ENCODE data around the gene AKAP11. TPM values are rescaled to one million over a fixed set of nuclear protein-coding genes. Genes with fewer than 3 reads are reported as not detected.
A peak's percentile ranks its signal among the peaks of the same experiment; 100 is the strongest.

The AKAP11 gene
- total RNA-seq, 6 experiments from 2014 or later, result 25.2 to 32.5 (median 31.5) TPM

GRCh38 chr13:42337808-42338600, 66.1 kb downstream of the AKAP11 start:
- no peaks in the 10 kb centered on the region for H3K36me3 Mint-ChIP-seq (ENCODE audit: low read depth)
- H3K27ac Mint-ChIP-seq, result no peak overlapping the region
- H3K9me3 Mint-ChIP-seq, result no peaks in the 10 kb centered on the region
- no peaks in the 10 kb centered on the region for H3K4me1 Mint-ChIP-seq (ENCODE audit: low read depth)
- DNase-seq, result no peak
- H3K4me3 Mint-ChIP-seq, result no peak overlapping the region
- TF ChIP-seq, protein P1, sequence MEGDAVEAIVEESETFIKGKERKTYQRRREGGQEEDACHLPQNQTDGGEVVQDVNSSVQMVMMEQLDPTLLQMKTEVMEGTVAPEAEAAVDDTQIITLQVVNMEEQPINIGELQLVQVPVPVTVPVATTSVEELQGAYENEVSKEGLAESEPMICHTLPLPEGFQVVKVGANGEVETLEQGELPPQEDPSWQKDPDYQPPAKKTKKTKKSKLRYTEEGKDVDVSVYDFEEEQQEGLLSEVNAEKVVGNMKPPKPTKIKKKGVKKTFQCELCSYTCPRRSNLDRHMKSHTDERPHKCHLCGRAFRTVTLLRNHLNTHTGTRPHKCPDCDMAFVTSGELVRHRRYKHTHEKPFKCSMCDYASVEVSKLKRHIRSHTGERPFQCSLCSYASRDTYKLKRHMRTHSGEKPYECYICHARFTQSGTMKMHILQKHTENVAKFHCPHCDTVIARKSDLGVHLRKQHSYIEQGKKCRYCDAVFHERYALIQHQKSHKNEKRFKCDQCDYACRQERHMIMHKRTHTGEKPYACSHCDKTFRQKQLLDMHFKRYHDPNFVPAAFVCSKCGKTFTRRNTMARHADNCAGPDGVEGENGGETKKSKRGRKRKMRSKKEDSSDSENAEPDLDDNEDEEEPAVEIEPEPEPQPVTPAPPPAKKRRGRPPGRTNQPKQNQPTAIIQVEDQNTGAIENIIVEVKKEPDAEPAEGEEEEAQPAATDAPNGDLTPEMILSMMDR (IDR thresholded peaks at IDR 0.05), result no peak
- peaks cover 20% of the 10 kb centered on the region for H3K27me3 Mint-ChIP-seq (ENCODE audit: insufficient read depth)

GRCh38 chr13:42345367-42345766, 73.4 kb downstream of the AKAP11 start:
- H3K27ac Mint-ChIP-seq, result no peak overlapping the region
- TF ChIP-seq, protein P1 (IDR thresholded peaks at IDR 0.05), result no peak
- no peaks in the 10 kb centered on the region for H3K36me3 Mint-ChIP-seq (ENCODE audit: low read depth)
- H3K4me3 Mint-ChIP-seq, result no peak overlapping the region
- no peaks in the 10 kb centered on the region for H3K4me1 Mint-ChIP-seq (ENCODE audit: low read depth)
- H3K27me3 Mint-ChIP-seq (ENCODE audit: insufficient read depth), result peaks cover 32% of the 10 kb centered on the region
- no peaks in the 10 kb centered on the region for H3K9me3 Mint-ChIP-seq
- no peak for DNase-seq

DNA sequence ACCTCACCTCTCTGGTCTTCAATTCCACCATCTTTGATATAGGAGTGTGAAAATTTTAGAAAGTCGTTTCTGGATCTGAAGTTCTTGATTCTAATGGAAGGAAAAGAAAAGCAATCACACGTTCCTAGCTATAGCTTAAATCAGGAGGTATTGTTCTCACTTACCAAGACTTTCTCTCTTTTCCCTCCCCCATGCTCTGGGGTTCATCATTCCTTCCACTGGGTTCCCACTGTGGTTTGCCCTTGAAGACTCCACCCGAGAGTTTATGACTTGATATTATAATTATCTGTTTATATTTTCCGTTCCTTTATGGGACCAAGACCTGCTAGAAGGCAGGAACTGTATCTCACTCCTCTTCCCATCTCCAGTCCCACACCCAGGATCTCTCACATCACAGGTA, 76.6 kb downstream of the AKAP11 start:
- Mint-ChIP-seq H3K4me1 (ENCODE audit: low read depth) (no peaks in the 10 kb centered on the region), H3K4me3 (no peak overlapping the region), H3K27ac (no peak overlapping the region), H3K27me3 (ENCODE audit: insufficient read depth) (peaks cover 25% of the 10 kb centered on the region), H3K9me3 (no peaks in the 10 kb centered on the region), H3K36me3 (ENCODE audit: low read depth) (no peaks in the 10 kb centered on the region)
- no peak for DNase-seq
- TF ChIP-seq, protein P1 (IDR thresholded peaks at IDR 0.05), result no peak

DNA sequence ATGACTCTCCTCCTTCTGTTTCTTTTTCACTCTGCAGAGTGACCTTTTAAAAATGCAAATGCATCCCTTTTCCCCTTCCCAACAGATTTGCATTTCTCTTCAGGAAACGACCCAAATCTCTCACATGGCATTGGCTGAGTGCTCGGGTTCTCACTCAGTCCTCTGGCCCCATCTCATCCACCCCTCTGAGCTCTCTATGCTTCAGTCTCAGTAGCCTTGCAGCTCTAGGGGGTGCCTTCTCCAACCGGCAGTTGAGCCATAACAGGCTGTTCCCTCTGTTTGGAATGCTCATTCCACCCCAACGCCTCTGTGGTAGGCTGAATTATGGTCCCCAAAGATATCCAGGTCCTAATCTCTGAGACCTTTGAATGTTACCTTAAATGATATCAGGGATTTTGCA, 78.2 kb downstream of the AKAP11 start:
- Mint-ChIP-seq H3K9me3 (no peaks in the 10 kb centered on the region), H3K27ac (no peak overlapping the region), H3K4me1 (ENCODE audit: low read depth) (peaks cover 11% of the 10 kb centered on the region), H3K4me3 (no peak overlapping the region), H3K36me3 (ENCODE audit: low read depth) (no peaks in the 10 kb centered on the region), H3K27me3 (ENCODE audit: insufficient read depth) (peaks cover 25% of the 10 kb centered on the region)
- no peak for DNase-seq
- TF ChIP-seq, protein P1 (IDR thresholded peaks at IDR 0.05), result no peak

- no peak overlapping the region for H3K4me3 Mint-ChIP-seq
Measured at GRCh38 chr13:42354241-42355091, 82.5 kb downstream of the AKAP11 start.

More at GRCh38 chr13:42354241-42355091, 82.5 kb downstream of the AKAP11 start:
- peaks cover 19% of the 10 kb centered on the region for H3K27me3 Mint-ChIP-seq (ENCODE audit: insufficient read depth)
- TF ChIP-seq, protein P1 (IDR thresholded peaks at IDR 0.05), result no peak
- peak; percentile 47 for DNase-seq
- H3K27ac Mint-ChIP-seq, result no peak overlapping the region
- peaks cover 19% of the 10 kb centered on the region for H3K4me1 Mint-ChIP-seq (ENCODE audit: low read depth)
- H3K36me3 Mint-ChIP-seq (ENCODE audit: low read depth), result no peaks in the 10 kb centered on the region
- no peaks in the 10 kb centered on the region for H3K9me3 Mint-ChIP-seq

Data from HFFc6 (cell line).